Upper lobe of left lung (tissue), 4 donors: Measurements from ENCODE around the gene SYMPK.

Experiments used
- EP300 ChIP-seq, 4 donors: sonication (generic); formaldehyde crosslinking; IDR thresholded peaks; one replicate each; pipeline ENCODE4 v1.5.1; 2017; ENCODE audit warnings: antibody characterized with exemption in 4 of 4, control low read depth in 2 of 4
- POLR2A ChIP-seq, 4 donors: fragments of 450-650 bp; IDR thresholded peaks; one replicate each; pipeline ENCODE4 v1.5.1; 2016 to 2017; ENCODE audit warnings: antibody characterized with exemption in 4 of 4, mild to moderate bottlenecking in 2 of 4
- TF ChIP-seq, protein P1 (sequence below), 6 experiments: fragments of 450-650 bp in 4 of 6; fragments of 200-600 bp in 2 of 6; sonication (generic) in 2 of 6; IDR thresholded peaks; one replicate each; pipeline ENCODE4 v1.5.1; 2016 to 2019; ENCODE audit warnings: antibody characterized with exemption in 6 of 6

DNA sequence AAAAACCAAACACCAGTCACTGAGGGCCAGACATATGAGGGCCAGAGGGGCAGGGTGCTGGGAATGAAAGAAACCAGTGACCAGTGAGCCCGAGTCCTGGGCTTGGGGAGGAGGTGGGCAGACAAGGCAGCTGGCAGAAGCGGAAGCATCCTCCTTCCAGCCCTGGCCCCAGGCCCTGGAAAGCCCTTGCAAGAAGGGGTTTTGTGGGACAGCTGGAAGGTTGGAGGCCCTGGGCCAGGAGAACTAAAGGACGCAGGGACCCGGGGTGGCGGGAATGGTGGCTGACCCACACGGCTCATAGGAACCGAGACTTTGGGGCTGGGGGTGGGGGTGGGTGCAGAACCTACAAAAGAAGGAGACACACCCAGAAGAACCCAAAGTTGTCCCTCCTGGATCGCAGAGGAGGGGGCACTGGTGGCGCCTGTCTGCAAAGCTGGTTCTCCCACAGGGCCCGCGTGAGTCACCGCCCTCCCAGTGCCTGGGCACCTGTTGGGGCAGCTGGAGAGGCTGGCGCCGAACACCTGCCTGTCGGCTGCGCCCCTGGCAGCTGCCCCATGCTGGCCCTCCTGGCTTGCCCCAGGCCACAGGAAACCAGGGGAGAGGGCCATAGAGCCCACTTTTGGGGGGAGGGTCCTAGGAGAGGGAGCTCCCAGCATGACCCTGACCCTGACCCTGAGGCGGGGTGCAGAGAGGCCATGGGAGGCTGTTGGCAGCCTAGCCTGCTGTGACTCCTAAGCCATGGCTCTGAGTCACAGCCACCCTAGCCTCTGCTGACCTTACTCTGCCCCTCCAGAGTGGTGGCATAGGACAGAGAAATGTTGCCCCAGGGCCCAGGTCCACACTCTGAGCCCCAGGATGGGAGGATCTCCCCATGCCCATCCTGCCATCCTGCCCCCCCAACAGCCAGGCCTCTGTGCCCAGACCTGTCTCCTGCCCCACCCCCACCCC, 81.5 kb downstream of the SYMPK start:
- TF ChIP-seq, protein P1, sequence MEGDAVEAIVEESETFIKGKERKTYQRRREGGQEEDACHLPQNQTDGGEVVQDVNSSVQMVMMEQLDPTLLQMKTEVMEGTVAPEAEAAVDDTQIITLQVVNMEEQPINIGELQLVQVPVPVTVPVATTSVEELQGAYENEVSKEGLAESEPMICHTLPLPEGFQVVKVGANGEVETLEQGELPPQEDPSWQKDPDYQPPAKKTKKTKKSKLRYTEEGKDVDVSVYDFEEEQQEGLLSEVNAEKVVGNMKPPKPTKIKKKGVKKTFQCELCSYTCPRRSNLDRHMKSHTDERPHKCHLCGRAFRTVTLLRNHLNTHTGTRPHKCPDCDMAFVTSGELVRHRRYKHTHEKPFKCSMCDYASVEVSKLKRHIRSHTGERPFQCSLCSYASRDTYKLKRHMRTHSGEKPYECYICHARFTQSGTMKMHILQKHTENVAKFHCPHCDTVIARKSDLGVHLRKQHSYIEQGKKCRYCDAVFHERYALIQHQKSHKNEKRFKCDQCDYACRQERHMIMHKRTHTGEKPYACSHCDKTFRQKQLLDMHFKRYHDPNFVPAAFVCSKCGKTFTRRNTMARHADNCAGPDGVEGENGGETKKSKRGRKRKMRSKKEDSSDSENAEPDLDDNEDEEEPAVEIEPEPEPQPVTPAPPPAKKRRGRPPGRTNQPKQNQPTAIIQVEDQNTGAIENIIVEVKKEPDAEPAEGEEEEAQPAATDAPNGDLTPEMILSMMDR (IDR thresholded peaks at IDR 0.05) = no peak
- TF ChIP-seq EP300 (IDR thresholded peaks at IDR 0.05) (no peak), POLR2A (IDR thresholded peaks at IDR 0.05) (no peak)
